ENCODE data around the gene USP2. TPM values are rescaled to one million over a fixed set of nuclear protein-coding genes. Genes with fewer than 3 reads are reported as not detected.
A peak's percentile ranks its signal among the peaks of the same experiment; 100 is the strongest.

USP2 gene
- total RNA-seq, 1 donor from 2014 or later, result 135 TPM

DNA sequence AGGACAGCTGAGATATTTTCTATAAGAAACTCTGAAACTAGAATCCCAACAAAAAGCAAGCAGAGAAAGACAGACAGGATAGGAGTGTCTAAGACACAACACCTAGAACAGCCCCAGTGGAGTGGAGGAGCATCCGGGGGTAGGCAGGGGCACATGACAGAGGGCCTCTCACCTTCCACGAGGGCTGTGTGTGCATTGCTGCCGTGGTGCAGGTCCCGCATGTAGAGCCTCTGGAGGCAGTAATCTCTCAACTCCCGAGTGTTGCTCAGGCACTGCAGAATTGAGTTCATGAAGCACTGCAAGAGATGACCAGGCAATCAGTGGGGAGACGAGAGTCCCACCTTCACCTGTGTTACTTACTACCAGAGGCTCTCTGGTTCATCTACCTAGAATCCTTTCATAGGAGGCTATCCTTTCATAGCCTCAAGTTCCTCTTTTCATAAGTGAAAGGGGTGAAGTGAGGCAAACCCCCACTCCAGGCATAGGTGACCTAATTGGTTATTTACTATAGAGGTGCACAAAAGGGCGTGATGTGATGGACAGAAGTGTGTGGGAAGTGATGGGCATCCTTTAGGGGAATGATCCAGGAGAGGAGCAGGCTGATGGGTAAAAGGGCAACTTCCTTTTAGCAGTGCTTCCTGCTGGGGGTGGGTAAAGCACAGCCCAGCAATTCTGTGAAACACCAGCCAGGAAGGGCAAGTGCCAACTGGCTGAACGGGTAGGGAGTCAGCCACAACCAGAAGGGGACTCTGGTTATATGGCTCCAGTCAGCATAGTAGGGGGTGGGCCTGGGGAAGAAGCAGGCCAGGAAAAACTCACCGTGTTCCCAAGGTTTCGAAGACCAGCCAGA lies 21.9 kb downstream of the USP2 start:
- Histone ChIP-seq H3K27me3 (ENCODE audit: low read depth) (peaks cover 13% of the 10 kb centered on the region), H3K9me3 (replicated peaks) (no peaks in the 10 kb centered on the region), H3K27ac (replicated peaks) (peak overlapping the region; percentile 95), H3K4me3 (peak overlapping the region; percentile 72), H3K36me3 (peaks cover 28% of the 10 kb centered on the region), H3K4me1 (peaks cover 94% of the 10 kb centered on the region)
- no peak for DNase-seq
- TF ChIP-seq, protein P1, sequence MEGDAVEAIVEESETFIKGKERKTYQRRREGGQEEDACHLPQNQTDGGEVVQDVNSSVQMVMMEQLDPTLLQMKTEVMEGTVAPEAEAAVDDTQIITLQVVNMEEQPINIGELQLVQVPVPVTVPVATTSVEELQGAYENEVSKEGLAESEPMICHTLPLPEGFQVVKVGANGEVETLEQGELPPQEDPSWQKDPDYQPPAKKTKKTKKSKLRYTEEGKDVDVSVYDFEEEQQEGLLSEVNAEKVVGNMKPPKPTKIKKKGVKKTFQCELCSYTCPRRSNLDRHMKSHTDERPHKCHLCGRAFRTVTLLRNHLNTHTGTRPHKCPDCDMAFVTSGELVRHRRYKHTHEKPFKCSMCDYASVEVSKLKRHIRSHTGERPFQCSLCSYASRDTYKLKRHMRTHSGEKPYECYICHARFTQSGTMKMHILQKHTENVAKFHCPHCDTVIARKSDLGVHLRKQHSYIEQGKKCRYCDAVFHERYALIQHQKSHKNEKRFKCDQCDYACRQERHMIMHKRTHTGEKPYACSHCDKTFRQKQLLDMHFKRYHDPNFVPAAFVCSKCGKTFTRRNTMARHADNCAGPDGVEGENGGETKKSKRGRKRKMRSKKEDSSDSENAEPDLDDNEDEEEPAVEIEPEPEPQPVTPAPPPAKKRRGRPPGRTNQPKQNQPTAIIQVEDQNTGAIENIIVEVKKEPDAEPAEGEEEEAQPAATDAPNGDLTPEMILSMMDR (IDR thresholded peaks at IDR 0.05; ENCODE audit: borderline replicate concordance), result no peak
- intact Hi-C loops (cut with micrococcal nuclease), result loop anchor here (10.0 kb wide), 1 partner anchor 115 kb away; no protein-coding TSS in a partner anchor

DNA sequence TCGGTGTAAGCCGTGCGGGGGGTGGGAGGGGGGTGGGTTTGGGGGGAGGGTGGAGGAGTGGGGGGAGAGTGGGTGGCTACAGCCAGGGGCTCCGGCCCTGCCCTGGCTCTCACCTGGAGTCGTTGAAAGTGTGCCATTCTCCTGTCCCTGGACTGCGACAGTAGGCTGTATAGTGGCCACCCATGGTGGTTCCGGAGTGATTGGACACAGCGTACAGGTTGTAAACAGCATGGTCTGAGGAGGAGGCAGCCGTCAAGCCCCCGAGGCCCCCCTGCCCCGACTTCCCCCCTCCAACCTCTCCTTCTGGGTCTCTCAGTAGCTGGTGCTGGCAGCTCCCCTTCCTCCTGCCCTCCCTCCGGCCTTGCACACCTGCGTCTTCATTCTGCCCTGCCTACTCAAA lies 24.4 kb downstream of the USP2 start:
- Histone ChIP-seq H3K4me1 (peaks cover 89% of the 10 kb centered on the region), H3K27me3 (ENCODE audit: low read depth) (no peaks in the 10 kb centered on the region), H3K27ac (replicated peaks) (peak overlapping the region; percentile 95), H3K36me3 (peaks cover 28% of the 10 kb centered on the region), H3K4me3 (peak overlapping the region; percentile 68), H3K9me3 (replicated peaks) (no peaks in the 10 kb centered on the region)
- intact Hi-C loops (cut with micrococcal nuclease), result loop anchor here (10.0 kb wide), 1 partner anchor 118 kb away; no protein-coding TSS in a partner anchor
- DNase-seq, result no peak
- TF ChIP-seq, protein P1 (IDR thresholded peaks at IDR 0.05; ENCODE audit: borderline replicate concordance), result no peak

DNA sequence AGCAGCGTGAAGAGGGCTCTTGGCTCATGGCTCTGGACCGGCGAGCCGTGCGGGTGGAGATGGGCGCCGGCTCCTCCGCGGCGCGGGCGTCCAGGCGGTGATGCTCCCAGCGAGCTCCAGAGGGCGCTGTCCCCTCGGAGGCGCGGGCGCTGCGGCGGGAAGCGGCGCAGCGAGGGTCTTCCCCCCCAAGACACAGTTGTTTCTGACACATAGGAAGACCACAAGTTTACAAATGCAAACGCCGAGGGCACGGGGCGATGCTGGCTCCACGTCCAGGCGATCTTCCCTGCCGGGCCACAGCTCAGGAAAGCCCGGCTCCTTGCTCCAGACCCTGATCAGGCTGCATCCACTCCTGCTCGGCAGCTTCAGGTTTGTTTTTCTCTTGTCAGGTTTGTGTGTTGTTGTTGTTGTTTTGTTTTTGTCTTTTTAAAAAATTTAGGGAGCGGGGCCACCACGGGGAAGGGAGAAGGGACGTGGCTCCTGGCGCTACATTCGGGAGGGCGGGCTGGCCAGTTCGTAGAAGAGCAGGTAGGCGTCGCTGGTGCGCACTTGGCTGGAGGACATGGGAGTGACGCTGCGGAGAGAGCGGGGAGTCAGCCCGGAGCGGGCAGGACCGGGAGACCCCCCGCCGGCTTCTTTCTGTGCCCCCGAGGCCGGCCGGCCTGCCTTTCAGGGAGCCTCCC lies 25.0 kb downstream of the USP2 start:
- H3K27ac ChIP-seq (replicated peaks), result peak overlapping the region; percentile 95
- peaks cover 87% of the 10 kb centered on the region for H3K4me1 ChIP-seq
- intact Hi-C loops (cut with micrococcal nuclease), result loop anchor here (10.0 kb wide), 1 partner anchor 118 kb away; no protein-coding TSS in a partner anchor

DNA sequence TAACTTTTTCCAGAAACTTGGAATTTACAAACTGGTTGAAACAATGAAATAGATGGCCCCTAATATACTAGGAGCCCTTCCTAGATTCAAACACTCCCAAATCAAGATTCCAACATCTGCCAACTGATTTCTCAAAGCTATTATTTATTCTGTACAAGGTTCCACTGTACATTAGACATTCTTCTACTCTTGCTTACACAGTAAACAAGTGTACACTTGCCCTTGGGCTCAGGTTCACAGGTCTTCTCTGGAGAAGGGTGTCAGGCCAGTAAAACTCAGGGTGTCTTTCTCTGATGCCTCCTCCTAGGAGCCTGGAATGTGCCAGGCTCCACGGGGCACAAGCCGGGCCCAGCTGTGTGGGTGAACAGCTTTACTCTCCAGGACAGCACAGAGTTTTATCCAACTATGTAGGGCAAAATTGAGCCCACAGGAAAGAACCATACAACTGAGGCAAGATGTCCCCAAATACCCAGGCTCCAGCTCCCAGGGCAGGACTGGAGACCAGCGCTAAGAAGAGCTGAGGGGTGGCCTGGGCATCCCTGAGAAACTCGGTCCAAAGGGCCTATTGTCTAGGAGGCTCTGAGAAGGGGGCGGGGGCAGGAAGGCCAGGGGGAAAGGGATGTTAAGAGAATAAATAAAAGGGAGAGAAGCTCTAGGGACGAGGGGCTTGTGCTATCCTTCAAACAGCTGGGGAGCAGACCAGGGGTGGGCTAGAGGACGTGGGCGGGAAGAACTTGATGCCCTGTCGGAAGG lies 26.2 kb downstream of the USP2 start:
- peaks cover 28% of the 10 kb centered on the region for H3K36me3 ChIP-seq
- no peaks in the 10 kb centered on the region for H3K9me3 ChIP-seq (replicated peaks)
- no peak overlapping the region for H3K4me3 ChIP-seq
- H3K4me1 ChIP-seq, result peaks cover 76% of the 10 kb centered on the region
- no peak for DNase-seq
- TF ChIP-seq, protein P1 (IDR thresholded peaks at IDR 0.05; ENCODE audit: borderline replicate concordance), result no peak
- no peaks in the 10 kb centered on the region for H3K27me3 ChIP-seq (ENCODE audit: low read depth)
- peak overlapping the region; percentile 95 for H3K27ac ChIP-seq (replicated peaks)
- intact Hi-C loops (cut with micrococcal nuclease), result loop anchor here (10.0 kb wide), 1 partner anchor 120 kb away; no protein-coding TSS in a partner anchor

More for the DNA sequence above, 25.0 kb downstream of the USP2 start:
- Histone ChIP-seq H3K4me3 (peak overlapping the region; percentile 68), H3K27me3 (ENCODE audit: low read depth) (no peaks in the 10 kb centered on the region), H3K9me3 (replicated peaks) (no peaks in the 10 kb centered on the region), H3K36me3 (peaks cover 28% of the 10 kb centered on the region)
- peak; percentile 83 for DNase-seq
- TF ChIP-seq, protein P1 (IDR thresholded peaks at IDR 0.05; ENCODE audit: borderline replicate concordance), result peak; percentile 89

DNA sequence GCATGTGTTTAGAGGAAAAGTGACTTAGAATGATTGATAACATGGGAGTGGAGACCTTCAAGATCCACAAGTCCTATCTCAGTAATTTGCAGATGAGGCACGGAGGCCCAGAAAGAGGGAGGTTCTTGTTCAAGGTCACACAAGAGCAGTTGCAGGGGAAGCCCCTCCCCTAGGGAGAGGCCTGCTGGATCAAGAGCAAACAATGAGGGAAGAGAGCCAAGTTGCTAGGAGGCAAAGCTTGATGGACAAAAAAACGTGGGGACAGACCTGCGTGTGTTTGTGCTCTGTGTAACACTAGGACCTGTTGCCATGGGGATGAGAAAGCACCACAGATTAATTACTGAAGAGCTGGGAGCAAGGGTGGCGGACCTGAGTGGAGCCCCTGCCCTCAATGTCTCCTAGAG lies 28.6 kb downstream of the USP2 start:
- DNase-seq, result no peak
- no peak overlapping the region for H3K4me3 ChIP-seq
- H3K4me1 ChIP-seq, result peaks cover 52% of the 10 kb centered on the region
- intact Hi-C loops (cut with micrococcal nuclease), result loop anchor here (10.0 kb wide), 1 partner anchor 122 kb away; no protein-coding TSS in a partner anchor
- TF ChIP-seq, protein P1 (IDR thresholded peaks at IDR 0.05; ENCODE audit: borderline replicate concordance), result no peak
- H3K27ac ChIP-seq (replicated peaks), result peak overlapping the region; percentile 72
- no peaks in the 10 kb centered on the region for H3K27me3 ChIP-seq (ENCODE audit: low read depth)
- H3K36me3 ChIP-seq, result peaks cover 6% of the 10 kb centered on the region
- no peaks in the 10 kb centered on the region for H3K9me3 ChIP-seq (replicated peaks)
